ENCODE measurements around the gene MEIS2.

DNA sequence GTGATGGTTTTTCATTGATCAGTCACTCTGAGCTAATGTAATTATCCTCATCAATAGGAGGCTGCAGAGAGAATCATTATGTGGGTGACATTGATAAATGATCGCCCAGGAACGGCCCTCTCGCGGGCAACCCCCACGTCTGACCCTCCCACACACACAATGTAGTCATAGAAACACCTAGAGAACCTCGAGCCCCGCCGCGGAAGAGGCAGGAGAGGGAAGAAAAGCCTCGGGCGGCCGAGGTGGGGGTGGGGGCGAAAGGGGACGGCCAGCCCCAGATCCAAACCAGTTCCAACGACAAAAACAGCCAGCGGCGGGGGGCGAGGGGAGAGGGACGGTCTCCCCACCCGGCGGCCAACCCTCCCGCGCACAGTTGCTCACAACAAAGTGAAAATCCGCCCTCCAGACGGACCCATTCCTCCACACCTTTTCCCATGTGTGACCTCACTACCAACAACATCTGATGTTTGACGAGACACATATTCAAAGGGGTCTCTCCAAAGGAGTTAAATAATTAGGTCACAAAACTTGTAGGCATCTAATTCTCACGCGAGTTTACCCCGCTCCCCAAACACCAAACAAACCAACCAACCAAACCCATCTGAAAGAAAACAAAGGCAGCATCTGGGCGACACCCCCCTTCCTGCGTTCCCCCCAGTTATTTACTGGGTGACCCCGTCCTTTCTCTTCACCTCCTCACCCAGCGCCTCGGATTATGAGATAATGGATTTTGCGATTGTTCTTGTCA is 213.0 kb downstream of the MEIS2 start:
- TF ChIP-seq, protein P1, sequence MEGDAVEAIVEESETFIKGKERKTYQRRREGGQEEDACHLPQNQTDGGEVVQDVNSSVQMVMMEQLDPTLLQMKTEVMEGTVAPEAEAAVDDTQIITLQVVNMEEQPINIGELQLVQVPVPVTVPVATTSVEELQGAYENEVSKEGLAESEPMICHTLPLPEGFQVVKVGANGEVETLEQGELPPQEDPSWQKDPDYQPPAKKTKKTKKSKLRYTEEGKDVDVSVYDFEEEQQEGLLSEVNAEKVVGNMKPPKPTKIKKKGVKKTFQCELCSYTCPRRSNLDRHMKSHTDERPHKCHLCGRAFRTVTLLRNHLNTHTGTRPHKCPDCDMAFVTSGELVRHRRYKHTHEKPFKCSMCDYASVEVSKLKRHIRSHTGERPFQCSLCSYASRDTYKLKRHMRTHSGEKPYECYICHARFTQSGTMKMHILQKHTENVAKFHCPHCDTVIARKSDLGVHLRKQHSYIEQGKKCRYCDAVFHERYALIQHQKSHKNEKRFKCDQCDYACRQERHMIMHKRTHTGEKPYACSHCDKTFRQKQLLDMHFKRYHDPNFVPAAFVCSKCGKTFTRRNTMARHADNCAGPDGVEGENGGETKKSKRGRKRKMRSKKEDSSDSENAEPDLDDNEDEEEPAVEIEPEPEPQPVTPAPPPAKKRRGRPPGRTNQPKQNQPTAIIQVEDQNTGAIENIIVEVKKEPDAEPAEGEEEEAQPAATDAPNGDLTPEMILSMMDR (IDR thresholded peaks at IDR 0.05; ENCODE audit: low read depth, low read length): no peak
- TF ChIP-seq POLR2A (IDR thresholded peaks at IDR 0.05; ENCODE audit: extremely low read depth, insufficient read length) (no peak), MYC (IDR thresholded peaks at IDR 0.05; ENCODE audit: low read depth, low read length) (no peak)

Measured in NB4 (cell line).